CD4-positive, alpha-beta T cell (primary cell): ENCODE measurements around the gene ARID4B. TPM values are rescaled to one million over a fixed set of nuclear protein-coding genes. Genes with fewer than 3 reads are reported as not detected.

Experiments used
- ATAC-seq: fragments of 200-7000 bp; cut with Tn5 transposase; one replicate; pipeline ENCODE4 v1.10.0; 2022; ENCODE audit warnings: mild to moderate bottlenecking; ENCODE audit not compliant: poor library complexity
- CTCF ChIA-PET: fragments of 350-600 bp; sonication (Branson Sonifier 250); formaldehyde crosslinking; loops from one replicate; lab custom pipeline; 2021; ENCODE audit warnings: antibody characterized with exemption, inconsistent platforms; lab: Charles Lee
- POLR2A ChIA-PET: fragments of 350-600 bp; sonication (Branson Sonifier 250); formaldehyde crosslinking; loops from one replicate; lab custom pipeline; 2021; ENCODE audit warnings: antibody characterized with exemption, inconsistent platforms; lab: Charles Lee
- DNase-seq, 14 experiments: peaks; one replicate each; pipeline ENCODE4 v3.0.0-alpha.2; 2013 to 2020; ENCODE audit warnings: mixed read lengths in 2 of 14
- H3K27ac ChIP-seq, 2 donors: one replicate each; pipeline versions ENCODE4 v1.5.1 to v1.7.0; 2013; ENCODE audit warnings: low read length in 2 of 2, low read depth in 1 of 2, mild to moderate bottlenecking in 1 of 2
- H3K27me3 ChIP-seq, 2 experiments: 1 replicate in 1 of 2; 2 replicates in 1 of 2; pipeline versions ENCODE4 v1.6.1 to v1.7.0; 2013; ENCODE audit warnings: low read length in 2 of 2, control low read depth in 1 of 2, mild to moderate bottlenecking in 1 of 2, moderate library complexity in 1 of 2; ENCODE audit not compliant: insufficient read depth in 2 of 2, control insufficient read depth in 1 of 2
- H3K36me3 ChIP-seq: one replicate; pipeline ENCODE4 v1.6.1; 2013; ENCODE audit warnings: low read length, control low read depth; ENCODE audit not compliant: insufficient read depth
- H3K4me1 ChIP-seq: one replicate; pipeline ENCODE4 v1.6.1; 2013; ENCODE audit warnings: low read length, control low read depth; ENCODE audit not compliant: insufficient read depth
- H3K4me3 ChIP-seq: one replicate; pipeline ENCODE4 v1.5.1; 2013; ENCODE audit warnings: mild to moderate bottlenecking, low read length, moderate library complexity
- H3K9me3 ChIP-seq, 2 experiments: 1 replicate in 1 of 2; 2 replicates in 1 of 2; pipeline versions ENCODE4 v1.6.1 to v1.7.0; 2013; ENCODE audit warnings: low read length in 2 of 2, mild to moderate bottlenecking in 2 of 2, control low read depth in 1 of 2, moderate library complexity in 1 of 2; ENCODE audit not compliant: control insufficient read depth in 1 of 2, insufficient read depth in 1 of 2
- H3K27ac Mint-ChIP-seq: one replicate; pipeline ENCODE4 v1.8.0; 2020; ENCODE audit warnings: mixed read lengths
- H3K27me3 Mint-ChIP-seq: one replicate; pipeline ENCODE4 v1.8.0; 2021; ENCODE audit warnings: mixed read lengths
- H3K36me3 Mint-ChIP-seq: one replicate; pipeline ENCODE4 v1.8.0; 2021; ENCODE audit warnings: low read depth, mixed read lengths
- H3K4me1 Mint-ChIP-seq: one replicate; pipeline ENCODE4 v1.8.0; 2021; ENCODE audit warnings: low read depth, mixed read lengths
- H3K4me3 Mint-ChIP-seq: one replicate; pipeline ENCODE4 v1.8.0; 2020; ENCODE audit warnings: mild to moderate bottlenecking, mixed read lengths
- H3K9me3 Mint-ChIP-seq: one replicate; pipeline ENCODE4 v1.8.0; 2020; ENCODE audit warnings: mixed read lengths
- intact Hi-C, 2 experiments: fragments of 100-400 bp; cut with DNase I in 1 of 2; cut with micrococcal nuclease in 1 of 2; formaldehyde crosslinking; loops; one replicate each; pipeline versions ENCODE4 v1.15.1 to v1.9.0; 2023 to 2025; cut with DNase I, micrococcal nuclease
- total RNA-seq, 174 experiments: library from RNA in 2 of 174; stranded (reverse) in 2 of 174; gene quantifications; one replicate each; pipeline ENCODE4 v1.2.3 and lab custom pipeline; 2021 to 2026
- TF ChIP-seq, protein P1 (sequence below): fragments of 200-600 bp; IDR thresholded peaks from one replicate; pipeline ENCODE4 v1.8.0; 2022; ENCODE audit warnings: antibody characterized with exemption, mild to moderate bottlenecking

ARID4B gene
- total RNA-seq, 2 experiments from 2014 or later = 127 to 130 TPM

DNA sequence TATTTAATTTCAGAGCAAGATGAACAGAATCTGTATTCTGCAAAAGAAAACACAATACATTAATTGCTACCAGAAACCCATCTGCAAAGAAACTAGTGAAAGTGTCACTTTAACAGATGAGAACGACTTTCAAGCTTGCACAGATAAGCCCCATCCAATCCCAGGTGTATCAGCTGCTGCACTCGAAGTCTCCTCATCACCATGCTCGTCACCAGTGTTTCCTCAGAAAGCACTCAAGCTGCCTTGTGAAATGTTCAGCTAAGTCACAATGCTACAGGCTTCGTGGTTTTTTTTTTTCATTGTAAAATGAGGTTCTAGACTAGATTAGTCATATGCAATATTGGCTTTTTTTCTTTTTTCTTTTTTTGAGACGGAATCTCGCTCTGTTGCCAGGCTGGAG lies 196.0 kb downstream of the ARID4B start:
- TF ChIP-seq, protein P1, sequence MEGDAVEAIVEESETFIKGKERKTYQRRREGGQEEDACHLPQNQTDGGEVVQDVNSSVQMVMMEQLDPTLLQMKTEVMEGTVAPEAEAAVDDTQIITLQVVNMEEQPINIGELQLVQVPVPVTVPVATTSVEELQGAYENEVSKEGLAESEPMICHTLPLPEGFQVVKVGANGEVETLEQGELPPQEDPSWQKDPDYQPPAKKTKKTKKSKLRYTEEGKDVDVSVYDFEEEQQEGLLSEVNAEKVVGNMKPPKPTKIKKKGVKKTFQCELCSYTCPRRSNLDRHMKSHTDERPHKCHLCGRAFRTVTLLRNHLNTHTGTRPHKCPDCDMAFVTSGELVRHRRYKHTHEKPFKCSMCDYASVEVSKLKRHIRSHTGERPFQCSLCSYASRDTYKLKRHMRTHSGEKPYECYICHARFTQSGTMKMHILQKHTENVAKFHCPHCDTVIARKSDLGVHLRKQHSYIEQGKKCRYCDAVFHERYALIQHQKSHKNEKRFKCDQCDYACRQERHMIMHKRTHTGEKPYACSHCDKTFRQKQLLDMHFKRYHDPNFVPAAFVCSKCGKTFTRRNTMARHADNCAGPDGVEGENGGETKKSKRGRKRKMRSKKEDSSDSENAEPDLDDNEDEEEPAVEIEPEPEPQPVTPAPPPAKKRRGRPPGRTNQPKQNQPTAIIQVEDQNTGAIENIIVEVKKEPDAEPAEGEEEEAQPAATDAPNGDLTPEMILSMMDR = no peak
- Histone ChIP-seq H3K27me3 (no peaks in the 10 kb centered on the region), H3K4me1 (peaks cover 9% of the 10 kb centered on the region), H3K36me3 (peaks cover 28% of the 10 kb centered on the region), H3K4me3 (no peak overlapping the region), H3K27ac (no peak overlapping the region), H3K9me3 (no peaks in the 10 kb centered on the region)
- Mint-ChIP-seq H3K36me3 (peaks cover 82% of the 10 kb centered on the region), H3K27me3 (no peaks in the 10 kb centered on the region), H3K4me1 (peaks cover 21% of the 10 kb centered on the region), H3K9me3 (no peaks in the 10 kb centered on the region), H3K4me3 (peak overlapping the region; percentile 51), H3K27ac (peak overlapping the region; percentile 98)
- ChIA-PET CTCF (no interaction called here), POLR2A (interaction anchor here (1.4 to 2.7 kb wide), 2 partner anchors 12 to 29 kb away, joined by 3 to 12 read pairs; partner anchors contain the start of gene RBM34)
- intact Hi-C loops = no loop called here
- ATAC-seq (no peak), DNase-seq (no peak)

DNA sequence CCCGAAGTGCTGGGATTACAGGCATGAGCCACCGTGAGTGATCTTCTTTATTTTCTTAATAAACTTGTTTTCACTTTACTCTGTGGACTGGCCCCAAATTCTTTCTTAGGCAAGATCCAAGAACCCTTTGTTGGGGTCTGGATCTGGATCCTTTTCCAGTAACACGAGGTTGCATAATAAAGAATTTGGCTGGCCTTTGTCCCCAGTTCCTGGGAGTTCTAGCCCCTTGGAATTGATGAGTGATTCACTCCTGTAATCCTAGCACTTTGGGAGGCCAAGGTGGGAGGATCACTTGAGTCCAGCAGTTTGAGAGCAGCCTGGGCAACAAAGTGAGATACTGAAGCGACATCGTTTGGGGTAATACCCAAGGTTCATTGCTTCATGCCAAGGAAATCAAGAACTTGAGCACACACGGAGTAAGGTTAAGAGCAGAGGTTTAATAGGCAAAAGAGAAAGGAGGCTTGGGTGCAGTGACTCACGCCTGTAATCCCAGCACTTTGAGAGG lies 197.2 kb downstream of the ARID4B start:
- H3K4me1 ChIP-seq = peaks cover 21% of the 10 kb centered on the region
- no peaks in the 10 kb centered on the region for H3K27me3 Mint-ChIP-seq
- H3K27ac Mint-ChIP-seq = peak overlapping the region; percentile 98
- no peaks in the 10 kb centered on the region for H3K9me3 ChIP-seq
- no peaks in the 10 kb centered on the region for H3K9me3 Mint-ChIP-seq
- intact Hi-C loops = no loop called here
- TF ChIP-seq, protein P1 = no peak
- ATAC-seq (no peak), DNase-seq (no peak)
- peaks cover 21% of the 10 kb centered on the region for H3K36me3 ChIP-seq
- H3K4me3 ChIP-seq = no peak overlapping the region
- POLR2A ChIA-PET = interaction anchor here (4.3 kb wide), 1 partner anchor 30 kb away, joined by 67 read pairs; the partner anchor contains the start of gene RBM34
- H3K4me1 Mint-ChIP-seq = peaks cover 31% of the 10 kb centered on the region
- no peaks in the 10 kb centered on the region for H3K27me3 ChIP-seq
- H3K36me3 Mint-ChIP-seq = peaks cover 79% of the 10 kb centered on the region
- no peak overlapping the region for H3K4me3 Mint-ChIP-seq
- no peak overlapping the region for H3K27ac ChIP-seq
- CTCF ChIA-PET = no interaction called here

DNA sequence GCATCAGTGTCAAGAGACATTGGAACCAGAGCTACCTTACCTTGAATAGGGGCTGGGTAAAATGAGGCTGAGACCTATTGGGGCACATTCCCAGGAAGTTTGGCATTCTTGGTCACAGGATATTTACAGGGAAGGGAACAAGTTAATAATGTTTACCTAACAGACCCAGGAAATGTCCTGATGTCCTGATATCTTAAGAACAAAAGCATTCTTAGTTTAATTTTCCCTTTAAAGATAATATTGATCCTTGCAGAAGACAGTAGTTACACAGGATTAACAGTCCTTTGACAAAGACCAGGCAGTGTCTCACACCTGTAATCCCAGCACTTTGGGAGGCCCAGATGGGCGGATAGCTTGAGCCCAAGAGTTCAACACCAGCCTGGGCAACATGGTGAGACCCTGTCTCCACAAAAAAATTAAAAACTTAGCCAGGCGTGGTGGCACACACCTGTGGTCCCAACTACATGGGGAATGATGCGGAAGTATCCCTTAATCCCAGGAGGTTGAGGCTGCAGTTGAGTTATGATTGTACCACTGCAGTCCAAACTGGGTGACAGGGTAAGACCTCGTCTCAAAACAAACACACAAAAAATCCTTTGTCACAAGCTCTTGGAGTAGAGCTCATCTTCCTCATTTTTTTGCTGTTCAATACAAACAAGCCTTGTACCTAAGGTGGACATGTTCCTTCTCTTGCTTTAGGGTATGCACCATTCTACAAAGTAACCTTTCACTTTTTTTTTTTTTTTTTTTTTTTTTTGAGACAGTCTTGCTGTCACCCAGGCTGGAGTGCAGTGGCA lies 198.0 kb downstream of the ARID4B start:
- peaks cover 71% of the 10 kb centered on the region for H3K36me3 Mint-ChIP-seq
- TF ChIP-seq, protein P1 = no peak
- ChIA-PET POLR2A (interaction anchor here (1.5 to 4.3 kb wide), 3 partner anchors 31 to 652 kb away, joined by 10 to 67 read pairs (median 16); partner anchors contain the start of genes B3GALNT2 and RBM34), CTCF (no interaction called here)
- no peaks in the 10 kb centered on the region for H3K27me3 Mint-ChIP-seq
- Histone ChIP-seq H3K27me3 (no peaks in the 10 kb centered on the region), H3K36me3 (peaks cover 12% of the 10 kb centered on the region), H3K9me3 (no peaks in the 10 kb centered on the region), H3K4me3 (no peak overlapping the region), H3K27ac (peak overlapping the region in 1 of 2 donors; percentile 19), H3K4me1 (peaks cover 29% of the 10 kb centered on the region)
- ATAC-seq (no peak), DNase-seq (no peak)
- peak overlapping the region; percentile 98 for H3K4me3 Mint-ChIP-seq
- intact Hi-C loops = loop anchor here (2.0 to 5.0 kb wide), 3 partner anchors 25 to 197 kb away; partner anchors contain the start of genes ARID4B (in 1 of the 2), GGPS1 (in 1 of the 2) and RBM34 (in 1 of the 2)
- peak overlapping the region; percentile 98 for H3K27ac Mint-ChIP-seq
- peaks cover 34% of the 10 kb centered on the region for H3K4me1 Mint-ChIP-seq
- H3K9me3 Mint-ChIP-seq = no peaks in the 10 kb centered on the region
